GM19452 (cell line): Measurements from ENCODE around the gene OGFR.
"Not testable (repeated sequence)": the region's sequence is repeated elsewhere in the genome, so short reads cannot be mapped to it uniquely, and the experiment has no call there.

Experiments used
- ATAC-seq: cut with Tn5 transposase; IDR thresholded peaks from one replicate; pipeline ENCODE4 v1.9.1; 2021; ENCODE audit not compliant: unreplicated experiment

The OGFR gene

GRCh38 chr20:62836967-62837490, 32.4 kb downstream of the OGFR start:
- no peak for ATAC-seq

DNA sequence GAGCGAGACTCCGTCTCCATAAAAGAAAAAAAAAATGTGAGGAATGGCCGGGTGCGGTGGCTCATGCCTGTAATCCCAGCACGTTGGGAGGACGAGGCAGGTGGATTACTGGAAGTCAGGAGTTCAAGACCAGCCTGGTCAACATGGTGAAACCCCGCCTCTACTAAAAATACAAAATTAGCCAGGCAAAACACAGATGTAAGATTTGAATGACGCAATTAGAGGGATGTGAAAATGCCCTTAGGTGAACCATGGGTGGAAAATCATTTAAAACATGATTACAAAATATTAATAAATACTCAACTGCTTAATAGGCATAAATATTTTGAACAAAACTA, 33.1 kb downstream of the OGFR start:
- ATAC-seq, result no peak

DNA sequence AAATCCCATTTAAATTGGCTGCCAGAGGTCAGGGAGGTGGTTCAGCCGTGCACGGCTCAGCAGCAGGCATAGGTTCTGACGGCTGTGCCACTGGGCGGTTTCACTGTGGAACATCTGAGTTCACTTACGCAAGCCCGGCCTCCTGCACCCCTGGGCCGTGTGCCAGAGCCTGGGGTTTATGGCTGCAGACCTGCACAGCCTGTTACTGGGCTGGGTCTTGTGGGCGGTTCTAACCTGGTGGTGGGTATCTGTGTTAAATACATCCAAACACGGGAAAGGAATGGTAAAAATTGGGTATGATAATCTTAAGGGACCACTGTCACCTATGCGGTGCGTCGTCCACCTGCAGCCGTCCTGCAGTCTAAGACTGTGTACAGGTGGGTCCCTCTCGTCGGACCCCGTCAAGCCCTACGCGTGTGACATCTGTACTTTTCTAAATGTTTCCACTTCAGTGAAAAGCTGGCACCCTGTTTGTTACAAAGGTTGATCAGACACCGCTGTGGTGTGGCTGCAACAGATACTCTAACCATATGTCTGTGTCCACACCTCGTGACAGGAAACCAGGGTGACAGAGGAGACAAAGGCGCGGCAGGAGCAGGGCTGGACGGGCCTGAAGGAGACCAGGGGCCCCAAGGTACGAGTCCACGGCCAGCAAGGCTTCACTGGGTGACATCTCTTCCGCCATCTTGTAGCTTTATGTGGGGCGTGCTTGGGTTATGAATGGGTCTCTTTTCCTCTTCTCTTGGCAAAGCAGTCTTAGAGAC, 33.7 kb downstream of the OGFR start:
- peak; percentile 75 for ATAC-seq

DNA sequence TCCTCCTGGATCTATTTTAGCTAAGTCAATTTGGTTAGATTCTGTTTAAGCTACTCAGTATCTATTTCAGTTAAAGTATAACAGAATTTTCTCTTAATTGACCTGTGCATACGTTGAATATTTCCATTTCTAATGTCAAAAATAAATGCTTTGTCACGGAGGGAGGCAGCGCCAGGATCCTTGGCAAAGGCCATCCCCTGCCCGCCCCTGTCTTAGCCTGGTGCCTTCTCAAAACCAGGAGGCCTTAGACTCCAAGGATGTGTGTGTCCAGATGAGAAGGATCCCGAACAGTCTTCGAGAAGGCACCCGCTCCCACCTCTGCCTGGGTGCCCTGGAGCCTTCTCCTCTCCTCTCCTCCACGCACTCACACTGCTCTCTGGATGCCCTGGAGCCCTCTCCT, 34.6 kb downstream of the OGFR start:
- no peak for ATAC-seq

DNA sequence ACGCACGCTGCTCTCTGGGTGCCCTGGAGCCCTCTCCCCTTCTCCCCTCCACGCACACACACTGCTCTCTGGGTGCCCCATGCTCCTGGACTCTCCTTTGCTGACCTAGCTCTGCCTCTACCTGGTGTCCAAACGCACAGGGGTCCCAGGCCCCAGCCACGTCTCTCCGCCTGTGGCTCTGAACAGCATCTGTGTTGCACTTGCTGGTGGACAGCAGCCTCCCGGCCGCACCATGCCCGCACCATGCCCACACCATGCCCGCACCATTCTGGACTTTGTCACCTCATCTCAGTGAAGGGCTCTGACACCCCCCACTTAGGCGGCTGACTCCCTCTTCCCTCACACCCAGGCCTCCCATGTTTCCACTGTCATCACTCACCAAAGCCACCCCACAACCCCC, 35.2 kb downstream of the OGFR start:
- ATAC-seq, result no peak

GRCh38 chr20:62840244-62841197, 35.9 kb downstream of the OGFR start:
- no peak for ATAC-seq

- no peak for ATAC-seq
These were observed 37.1 kb downstream of the OGFR start for GRCh38 chr20:62841705-62842212.

GRCh38 chr20:62843656-62844055, 39.0 kb downstream of the OGFR start:
- no peak for ATAC-seq

DNA sequence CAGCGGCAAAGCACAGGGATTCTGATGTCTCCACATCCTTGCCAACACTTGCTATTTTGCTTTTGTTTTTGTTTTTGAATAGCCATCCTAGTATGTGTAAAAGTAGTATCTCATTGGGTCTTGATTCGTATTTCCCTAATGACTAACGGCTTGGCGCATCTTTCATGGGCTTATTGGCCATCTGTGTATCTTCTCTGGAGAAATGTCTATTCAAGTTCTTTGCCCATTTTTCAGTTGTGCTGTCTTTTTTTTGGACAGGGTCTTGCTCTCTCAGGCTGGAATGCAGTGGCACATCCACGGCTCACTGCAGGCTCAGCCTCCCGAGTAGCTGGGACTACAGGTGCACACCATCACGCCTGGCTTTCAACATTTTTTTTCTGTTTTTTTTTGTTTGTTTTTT, 39.5 kb downstream of the OGFR start:
- no peak for ATAC-seq

GRCh38 chr20:62845416-62846160, 41.0 kb downstream of the OGFR start:
- ATAC-seq, result no peak

- ATAC-seq, result no peak
These were observed 41.7 kb downstream of the OGFR start for GRCh38 chr20:62846166-62846890.

DNA sequence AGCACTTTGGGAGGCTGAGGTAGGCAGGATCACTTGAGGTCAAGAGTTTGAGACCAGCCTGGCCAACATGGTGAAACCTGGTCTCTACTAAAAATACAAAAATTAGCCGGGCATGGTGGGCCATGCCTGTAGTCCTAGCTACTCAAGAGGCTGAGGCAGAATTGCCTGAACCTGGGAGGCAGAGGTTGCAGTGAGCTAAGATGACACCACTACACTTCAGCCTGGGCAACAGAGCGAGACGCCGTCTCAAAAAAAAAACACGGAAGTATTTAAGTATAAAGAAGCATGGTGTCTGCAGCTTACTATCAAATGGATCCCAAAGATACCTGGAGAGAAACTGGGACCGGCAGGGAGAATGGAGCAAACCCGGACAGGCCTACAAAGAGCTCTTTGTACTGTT, 44.3 kb downstream of the OGFR start:
- not testable (repeated sequence) for ATAC-seq

- ATAC-seq, result no peak
These were observed 44.8 kb downstream of the OGFR start for GRCh38 chr20:62849431-62849830.

DNA sequence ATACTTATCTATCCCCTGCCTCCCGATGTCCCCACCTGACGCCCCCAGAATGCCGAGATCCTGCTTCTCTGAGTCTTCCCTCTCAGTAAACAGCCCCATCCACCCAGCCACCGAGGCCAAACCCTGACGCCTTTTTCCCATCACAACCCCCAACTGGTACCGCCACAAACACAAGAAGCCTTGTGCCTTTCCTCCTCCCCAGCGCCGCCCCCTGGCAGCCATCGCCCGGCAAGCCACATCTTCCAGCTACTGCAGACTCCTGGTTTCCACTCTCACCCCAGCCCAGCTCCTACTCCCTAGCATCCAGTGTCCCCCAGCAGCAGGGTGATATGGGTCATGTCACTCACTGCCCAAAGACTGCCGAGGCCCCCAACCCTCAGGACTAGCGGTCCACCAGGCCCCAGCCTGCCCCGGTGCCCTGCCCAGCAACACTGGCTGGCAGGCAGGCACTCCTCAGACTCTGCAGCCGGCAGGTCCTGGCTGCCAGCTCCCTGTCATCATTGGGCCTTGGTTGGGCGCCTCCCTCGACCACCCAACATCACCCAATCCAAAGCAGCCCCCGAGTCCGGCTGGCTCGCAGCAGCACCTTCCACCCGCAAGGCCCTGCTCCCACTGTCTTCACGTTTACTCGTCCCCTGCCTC, 45.8 kb downstream of the OGFR start:
- ATAC-seq, result no peak

GRCh38 chr20:62852196-62852595, 47.6 kb downstream of the OGFR start:
- no peak for ATAC-seq

GRCh38 chr20:62852841-62853240, 48.2 kb downstream of the OGFR start:
- no peak for ATAC-seq

DNA sequence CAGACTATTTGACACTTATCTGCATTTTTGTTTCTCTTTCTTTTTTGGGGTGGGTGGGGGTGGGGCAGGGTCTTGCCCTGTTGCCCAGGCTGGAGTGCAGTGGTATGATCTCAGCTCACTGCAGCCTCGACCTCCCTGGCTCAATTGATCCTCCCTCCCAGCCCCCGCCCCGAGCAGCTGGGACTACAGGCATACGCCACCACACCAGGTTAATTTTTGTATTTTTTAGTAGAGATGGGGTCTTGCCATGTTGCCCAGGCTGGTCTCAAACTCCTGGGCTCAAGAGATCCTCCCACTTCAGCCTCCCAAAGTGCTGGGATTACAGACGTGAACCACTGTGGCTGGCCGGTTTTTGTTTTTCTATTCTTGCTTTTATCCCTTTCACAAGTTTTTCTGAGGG, 48.7 kb downstream of the OGFR start:
- not testable (repeated sequence) for ATAC-seq

DNA sequence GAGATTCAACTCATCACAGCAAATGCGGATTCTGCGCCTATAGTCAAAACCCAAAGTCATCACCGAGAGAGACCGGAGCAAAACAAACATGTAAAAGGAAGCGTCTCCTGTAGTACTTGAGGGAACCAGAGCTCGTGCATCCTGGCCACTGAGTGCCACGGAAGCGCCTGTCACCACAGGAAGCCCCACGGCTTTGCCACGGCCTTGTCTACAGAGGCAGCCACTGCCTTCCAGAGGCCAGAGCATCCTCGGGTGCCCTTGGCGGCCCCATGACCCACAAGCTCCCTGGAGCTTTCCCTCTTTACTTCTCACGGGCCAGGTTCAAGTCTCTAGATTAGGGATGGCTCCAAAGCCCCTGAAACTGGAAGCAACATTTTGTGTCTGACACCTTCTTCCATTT, 49.5 kb downstream of the OGFR start:
- no peak for ATAC-seq

DNA sequence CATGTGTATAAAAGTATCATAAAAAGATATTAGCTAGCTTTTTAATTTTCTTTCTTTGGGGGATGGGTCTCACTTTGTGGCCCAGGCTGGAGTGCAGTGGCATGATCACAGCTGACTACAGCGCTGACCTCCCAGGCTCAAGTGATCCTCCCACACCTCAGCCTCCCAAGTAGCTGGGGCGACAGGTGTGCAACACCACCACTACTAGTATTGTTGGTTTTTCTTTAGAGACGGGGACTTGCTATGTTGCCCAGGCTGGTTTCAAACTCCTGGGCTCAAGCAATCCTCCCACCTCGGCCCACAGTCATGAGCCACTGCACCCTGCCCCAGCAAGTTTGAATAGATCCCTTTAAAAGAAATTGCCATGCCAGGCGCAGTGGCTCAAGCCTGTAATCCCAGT, 50.5 kb downstream of the OGFR start:
- no peak for ATAC-seq
